HG03575 (cell line): ENCODE results near the gene PRDM16.

Experiments
- ATAC-seq: cut with Tn5 transposase; IDR thresholded peaks from one replicate; pipeline ENCODE4 v1.9.1; 2021; ENCODE audit not compliant: unreplicated experiment, insufficient number of reproducible peaks, low FRiP score; ENCODE audit errors: extremely low read depth

The PRDM16 gene

GRCh38 chr1:3312310-3312897 is 243.4 kb downstream of the PRDM16 start:
- no peak for ATAC-seq

DNA sequence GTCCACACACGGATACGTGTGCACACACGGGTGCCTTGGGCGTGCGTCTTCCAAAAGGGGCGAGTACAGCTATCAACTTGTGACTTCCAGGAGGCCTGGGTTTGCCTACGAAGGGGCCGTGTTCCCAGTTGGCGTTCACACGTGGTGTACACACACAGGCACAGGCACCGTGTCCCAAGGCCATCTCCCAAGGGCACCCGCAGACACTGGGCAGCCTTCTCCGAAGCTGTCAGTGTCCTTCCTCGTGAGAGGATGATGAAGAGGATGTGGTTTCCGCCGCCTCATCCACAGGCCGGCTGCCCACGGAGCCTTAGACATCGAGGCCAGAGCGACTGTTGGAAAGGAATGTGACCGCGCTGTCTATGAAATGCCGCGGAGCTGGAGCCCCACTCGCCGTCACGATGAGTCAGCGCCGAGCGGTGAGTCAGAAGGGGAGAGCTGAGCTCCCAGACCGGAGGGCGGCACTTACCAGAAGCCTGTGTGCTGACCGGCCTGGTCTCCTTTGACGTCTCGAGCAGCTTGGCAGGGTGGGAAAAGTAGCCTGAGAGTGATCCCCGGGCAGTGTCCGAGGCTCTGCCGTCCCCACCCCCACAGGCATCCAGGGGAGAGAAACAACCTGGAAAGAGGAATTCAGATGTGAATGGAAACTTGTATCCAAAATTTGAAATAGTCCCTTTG is 244.0 kb downstream of the PRDM16 start:
- no peak for ATAC-seq

GRCh38 chr1:3313576-3313950 is 244.6 kb downstream of the PRDM16 start:
- no peak for ATAC-seq

- no peak for ATAC-seq
These were observed 245.7 kb downstream of the PRDM16 start for GRCh38 chr1:3314491-3315381.

DNA sequence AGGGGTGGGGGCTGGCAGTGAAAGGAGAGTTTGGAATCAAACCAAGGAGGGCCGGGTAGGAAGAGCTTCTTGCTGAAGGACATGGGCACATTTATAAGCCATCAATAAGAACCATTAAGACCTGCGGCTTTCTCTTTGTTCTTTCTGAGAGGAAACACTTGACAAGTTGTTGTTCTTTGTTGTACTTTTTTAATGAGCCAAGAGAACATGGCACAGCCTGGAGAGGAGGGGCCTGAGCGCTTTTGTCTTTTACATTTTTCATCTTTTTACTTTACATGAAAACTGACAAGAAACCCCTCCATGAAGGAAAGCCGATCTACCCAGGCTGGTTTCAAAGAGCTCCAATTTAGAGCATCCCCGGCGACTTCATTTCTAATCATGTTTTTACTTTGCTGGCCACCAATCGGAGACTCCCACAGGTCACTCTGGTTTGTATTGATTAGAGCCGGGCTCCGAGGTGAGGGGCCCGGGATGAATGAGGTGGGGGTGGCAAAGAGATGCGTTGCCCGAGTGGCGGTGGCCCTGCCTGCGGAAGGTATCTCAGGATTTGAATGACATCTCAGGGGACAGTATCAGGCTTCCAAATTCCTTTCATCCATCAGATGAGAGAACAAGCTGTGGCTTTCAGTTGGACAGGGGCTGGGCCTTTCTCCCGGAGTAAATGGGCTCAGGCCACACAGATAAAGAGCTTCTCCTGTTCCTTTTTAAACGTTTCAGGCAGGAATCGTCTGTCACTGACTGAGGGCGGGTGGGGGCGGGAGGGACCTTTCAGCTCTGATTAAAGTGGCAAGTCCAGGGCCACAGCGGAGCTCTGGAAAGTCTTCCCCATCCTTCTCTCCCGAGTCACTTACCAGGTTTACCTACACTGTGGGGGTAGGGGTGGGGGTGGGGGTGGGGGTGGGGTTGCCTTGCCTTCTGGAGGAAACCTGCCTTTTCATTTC is 246.7 kb downstream of the PRDM16 start:
- ATAC-seq, result no peak

DNA sequence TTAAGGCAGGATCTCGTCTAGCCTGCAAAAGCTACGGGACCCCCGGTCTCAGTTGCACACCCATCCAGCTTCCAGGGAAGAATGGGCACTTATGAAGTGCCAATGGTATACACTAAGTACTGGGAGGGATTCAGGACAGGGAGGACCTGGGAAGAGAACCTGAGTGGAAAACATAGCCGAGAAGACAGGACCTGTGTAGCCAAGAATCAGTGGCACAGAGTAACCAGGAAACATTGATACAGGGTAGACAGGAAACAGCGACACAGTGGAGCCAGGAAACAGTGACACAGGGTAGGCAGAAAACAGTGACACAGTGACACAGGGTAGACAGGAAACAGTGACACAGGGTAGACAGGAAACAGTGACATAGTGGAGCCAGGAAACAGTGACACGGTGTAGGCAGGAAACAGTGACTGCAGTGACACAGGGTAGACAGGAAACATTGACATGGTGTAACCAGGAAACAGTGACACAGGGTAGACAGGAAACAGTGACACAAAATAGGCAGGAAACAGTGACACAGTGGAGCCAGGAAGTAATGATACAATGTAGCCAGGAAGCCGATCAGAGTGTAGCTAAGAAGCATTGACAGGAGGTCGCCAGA is 247.4 kb downstream of the PRDM16 start:
- no peak for ATAC-seq

DNA sequence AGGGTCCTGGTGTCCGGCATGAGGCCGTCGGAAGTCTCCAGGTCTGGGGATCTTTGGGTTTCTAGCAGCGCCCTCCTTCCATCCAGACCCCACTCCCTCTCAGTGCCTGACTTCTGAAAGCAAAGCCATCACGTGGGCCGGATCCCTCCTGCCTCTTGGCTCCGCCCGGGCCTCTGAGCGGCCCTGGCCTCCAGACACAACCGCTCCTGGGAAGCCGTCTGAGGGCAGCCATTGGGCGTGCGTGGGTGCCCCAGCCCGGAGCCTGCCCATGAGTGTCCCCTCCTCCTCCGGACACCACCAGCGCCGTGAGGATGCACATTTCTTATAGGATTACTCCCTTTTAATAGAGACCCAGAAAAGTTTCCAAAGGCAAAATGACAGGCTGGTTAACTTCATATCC is 248.5 kb downstream of the PRDM16 start:
- no peak for ATAC-seq

DNA sequence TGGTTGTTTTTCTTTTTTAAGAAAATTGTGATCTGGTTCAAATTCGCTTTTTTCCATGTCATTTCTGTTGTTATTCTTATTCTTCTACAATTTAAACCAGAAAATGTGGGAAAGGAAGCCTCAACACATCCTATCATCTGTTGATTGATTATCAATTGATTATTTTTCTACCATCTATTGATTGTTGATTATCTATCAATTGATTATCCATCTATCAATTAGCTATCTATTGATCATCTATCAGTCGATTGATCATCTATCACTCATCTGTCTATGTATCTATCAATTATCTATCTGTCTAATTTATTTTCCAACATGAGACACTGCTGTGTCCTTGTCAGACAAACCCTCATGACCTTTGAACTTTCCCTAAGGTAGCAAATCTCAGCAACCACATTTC is 249.3 kb downstream of the PRDM16 start:
- no peak for ATAC-seq

GRCh38 chr1:3319874-3320245 is 250.9 kb downstream of the PRDM16 start:
- ATAC-seq, result no peak

- no peak for ATAC-seq
These were observed 251.5 kb downstream of the PRDM16 start for GRCh38 chr1:3320246-3321152.

- no peak for ATAC-seq
These were observed 252.8 kb downstream of the PRDM16 start for GRCh38 chr1:3321559-3322449.

GRCh38 chr1:3322450-3323020 is 253.5 kb downstream of the PRDM16 start:
- ATAC-seq, result no peak

DNA sequence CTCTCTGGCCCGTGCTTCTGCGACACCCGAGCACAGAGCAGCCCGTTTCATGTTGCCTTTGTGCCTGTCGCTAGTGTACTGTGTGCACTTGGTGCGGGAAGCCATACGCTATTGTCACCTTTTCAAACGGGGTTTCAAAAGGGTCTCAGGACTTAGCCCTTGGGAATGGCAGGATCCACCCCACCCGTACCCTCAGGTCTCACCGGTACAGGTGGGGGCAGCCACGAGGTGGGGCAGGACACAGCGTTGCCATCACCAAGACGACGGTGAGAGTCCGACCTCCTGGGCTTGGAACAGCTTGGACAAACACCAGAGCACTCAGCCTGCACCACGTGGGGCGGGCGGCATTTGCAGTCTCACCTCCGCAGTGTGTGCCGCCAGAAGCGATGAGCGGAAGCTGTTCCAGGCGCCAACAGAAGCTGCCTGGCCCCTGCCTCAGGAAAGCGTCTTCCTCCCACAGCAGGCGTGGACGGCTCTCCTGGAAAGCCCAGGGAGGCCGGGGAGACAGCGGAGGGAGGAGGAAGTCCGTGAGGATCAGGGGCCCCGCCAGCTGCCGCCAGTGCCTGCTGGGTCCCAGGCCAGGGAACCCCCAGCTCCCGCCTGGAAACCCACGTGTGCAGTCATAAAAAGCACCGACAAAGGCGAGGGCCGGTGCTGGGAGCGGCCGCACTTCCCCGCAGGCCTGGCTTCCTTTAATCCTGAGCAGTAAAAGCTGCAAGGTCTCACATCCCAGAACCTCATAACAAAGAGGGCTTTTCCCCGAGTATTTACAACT is 254.2 kb downstream of the PRDM16 start:
- no peak for ATAC-seq

DNA sequence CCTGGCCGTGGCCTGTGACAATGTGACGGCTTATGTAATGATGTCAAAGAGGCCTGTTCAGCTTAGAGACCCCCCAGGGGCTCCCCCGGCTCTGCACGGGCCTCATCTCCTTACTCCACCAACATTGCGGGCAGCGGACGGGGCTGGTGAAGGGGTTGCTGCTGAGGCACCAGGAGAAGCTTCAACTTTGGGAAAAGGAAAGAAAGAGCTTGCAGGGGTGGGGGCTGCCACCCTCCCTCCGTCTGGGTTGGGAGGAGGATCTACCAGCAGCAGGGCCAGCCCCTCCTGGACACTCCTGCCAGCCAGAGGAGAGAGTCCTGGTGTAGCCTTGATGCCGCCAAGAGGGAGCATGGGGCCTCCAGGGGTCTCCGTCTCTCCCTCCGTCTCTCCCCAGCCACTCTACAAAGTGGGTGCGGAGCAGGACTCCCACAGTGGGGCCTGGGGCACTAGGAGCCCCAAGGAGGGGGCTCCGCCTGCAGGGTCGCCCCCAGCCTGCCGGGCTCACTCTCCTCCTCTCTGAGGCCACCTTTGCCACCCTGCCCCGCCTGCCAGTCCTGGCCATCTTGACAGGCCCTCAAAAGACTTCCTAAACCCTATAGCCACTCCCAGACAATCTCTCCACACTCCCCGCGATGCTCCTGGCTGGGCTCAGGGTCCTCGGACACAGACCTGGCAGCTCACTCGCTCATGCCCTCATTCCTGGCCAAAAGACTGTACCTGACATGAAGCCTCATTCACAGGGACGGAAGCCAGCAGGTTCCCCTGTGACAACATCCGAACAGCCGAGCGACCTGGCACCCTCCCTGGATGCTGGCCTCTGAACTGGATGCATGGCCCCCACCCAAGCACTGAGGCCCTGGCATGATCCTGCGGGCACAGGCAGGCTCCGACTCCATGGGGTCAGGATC is 255.0 kb downstream of the PRDM16 start:
- ATAC-seq, result no peak
